Hepatocyte (in vitro differentiated cells): ENCODE measurements around the gene FOXO3. TPM values are rescaled to one million over a fixed set of nuclear protein-coding genes. Genes with fewer than 3 reads are reported as not detected.
A peak's percentile ranks its signal among the peaks of the same experiment; 100 is the strongest.

Source experiments
- DNase-seq: peaks from one replicate; pipeline ENCODE4 v3.0.0-alpha.2; 2016; ENCODE audit warnings: low spot score
- H2AFZ ChIP-seq: fragments of 200-600 bp; sonication (generic); 2 replicates; pipeline ENCODE4 v1.6.0; 2016; ENCODE audit warnings: antibody characterized with exemption, mild to moderate bottlenecking
- H3K27ac ChIP-seq: fragments of 200-600 bp; sonication (generic); 2 replicates; pipeline ENCODE4 v1.5.1; 2016; ENCODE audit warnings: mild to moderate bottlenecking
- H3K27me3 ChIP-seq: fragments of 200-600 bp; sonication (generic); 2 replicates; pipeline ENCODE4 v1.6.1; 2016
- H3K36me3 ChIP-seq: fragments of 200-600 bp; sonication (generic); replicated peaks from 2 replicates; pipeline ENCODE4 v1.5.1; 2016; ENCODE audit warnings: low read depth; ENCODE audit not compliant: insufficient read depth
- H3K4me1 ChIP-seq: fragments of 200-600 bp; sonication (generic); 2 replicates; pipeline ENCODE4 v1.5.1; 2016; ENCODE audit warnings: mild to moderate bottlenecking, moderate library complexity; ENCODE audit not compliant: insufficient read depth
- H3K4me2 ChIP-seq: fragments of 200-600 bp; sonication (generic); 2 replicates; pipeline ENCODE4 v1.6.0; 2016
- H3K4me3 ChIP-seq: fragments of 200-600 bp; sonication (generic); 2 replicates; pipeline ENCODE4 v1.5.1; 2016; ENCODE audit warnings: mild to moderate bottlenecking
- H3K79me2 ChIP-seq: fragments of 200-600 bp; sonication (generic); 2 replicates; pipeline ENCODE4 v1.6.0; 2017; ENCODE audit warnings: mild to moderate bottlenecking
- H3K9me2 ChIP-seq: fragments of 200-600 bp; sonication (generic); replicated peaks from 2 replicates; pipeline ENCODE4 v1.6.0; 2017; ENCODE audit warnings: mild to moderate bottlenecking; ENCODE audit not compliant: insufficient read depth
- H3K9me3 ChIP-seq: fragments of 200-600 bp; sonication (generic); 2 replicates; pipeline ENCODE4 v1.5.1; 2016; ENCODE audit warnings: low read depth, mild to moderate bottlenecking
- H4K20me1 ChIP-seq: fragments of 200-600 bp; sonication (generic); 2 replicates; pipeline ENCODE4 v1.6.0; 2016; ENCODE audit warnings: mild to moderate bottlenecking; ENCODE audit not compliant: insufficient read depth, poor library complexity, severe bottlenecking
- CTCF ChIP-seq: fragments of 200-600 bp; sonication (generic); IDR thresholded peaks from 2 replicates; pipeline ENCODE4 v1.5.1; 2016; ENCODE audit warnings: antibody characterized with exemption, mild to moderate bottlenecking; ENCODE audit not compliant: poor library complexity
- EZH2 ChIP-seq: fragments of 200-600 bp; sonication (generic); IDR thresholded peaks from 2 replicates; pipeline ENCODE4 v1.6.1; 2016; ENCODE audit warnings: antibody characterized with exemption, mild to moderate bottlenecking, borderline replicate concordance
- EZH2phosphoT487 ChIP-seq: fragments of 200-600 bp; sonication (generic); IDR thresholded peaks from one replicate; pipeline ENCODE4 v1.6.1; 2018; ENCODE audit warnings: antibody characterized with exemption, mild to moderate bottlenecking, low read depth, moderate library complexity; ENCODE audit not compliant: unreplicated experiment, severe bottlenecking
- WGBS: methylation state at CpG from one replicate; pipeline ENCODE4 v1.1.6; 2016; ENCODE audit warnings: low lambda C conversion rate; ENCODE audit errors: missing lambda C conversion rate; 5-methylcytosine and 5-hydroxymethylcytosine counted together
- polyA plus RNA-seq: library from polyadenylated mRNA; unstranded; fragments of >200 nt; fragmentation: Nextera tagmentation; extraction: Ambion mirVana; gene quantifications from 2 replicates; pipeline ENCODE4 v1.2.1, GENCODE V29; 2016
- total RNA-seq: library from RNA; depleted of rRNA; stranded (reverse); fragments of >200 nt; gene quantifications from 2 replicates; pipeline ENCODE4 v1.2.3, GENCODE V29; 2014

Gene FOXO3
- total and polyA plus RNA-seq, 2 experiments from 2014 or later = 44.6 to 54.9 TPM

GRCh38 chr6:108627692-108628550, 67.2 kb downstream of the FOXO3 start:
- H3K4me3 ChIP-seq = no peak overlapping the region
- H4K20me1 ChIP-seq = peaks cover 80% of the 10 kb centered on the region
- TF ChIP-seq EZH2phosphoT487 (no peak), CTCF (no peak), EZH2 (no peak)
- H3K79me2 ChIP-seq = peaks cover 100% of the 10 kb centered on the region
- no peaks in the 10 kb centered on the region for H3K36me3 ChIP-seq
- H3K27ac ChIP-seq = no peak overlapping the region
- H3K9me3 ChIP-seq = no peaks in the 10 kb centered on the region
- no peaks in the 10 kb centered on the region for H3K9me2 ChIP-seq
- WGBS = 85% methylated on average over 4 of the region's 4 CpGs
- peaks cover 39% of the 10 kb centered on the region for H3K4me1 ChIP-seq
- no peaks in the 10 kb centered on the region for H3K27me3 ChIP-seq
- no peak overlapping the region for H3K4me2 ChIP-seq
- no peak for DNase-seq
- no peak overlapping the region for H2AFZ ChIP-seq

- H3K4me2 ChIP-seq = no peak overlapping the region
- 94% methylated on average over 4 of the region's 4 CpGs for WGBS
- H3K79me2 ChIP-seq = peaks cover 100% of the 10 kb centered on the region
- no peaks in the 10 kb centered on the region for H3K36me3 ChIP-seq
- H3K9me3 ChIP-seq = no peaks in the 10 kb centered on the region
- H3K27ac ChIP-seq = peak overlapping the region; percentile 17
- no peak overlapping the region for H3K4me3 ChIP-seq
- DNase-seq = no peak
- no peak for TF ChIP-seq EZH2
- no peak for TF ChIP-seq CTCF
- H2AFZ ChIP-seq = no peak overlapping the region
- peaks cover 28% of the 10 kb centered on the region for H3K4me1 ChIP-seq
- H4K20me1 ChIP-seq = peaks cover 81% of the 10 kb centered on the region
- H3K9me2 ChIP-seq = no peaks in the 10 kb centered on the region
- no peaks in the 10 kb centered on the region for H3K27me3 ChIP-seq
These were observed 69.5 kb downstream of the FOXO3 start for GRCh38 chr6:108630050-108630714.

GRCh38 chr6:108632441-108632840, 71.7 kb downstream of the FOXO3 start:
- 83% methylated on average over 5 of the region's 5 CpGs for WGBS
- no peak for DNase-seq
- peaks cover 80% of the 10 kb centered on the region for H4K20me1 ChIP-seq

More at GRCh38 chr6:108632441-108632840, 71.7 kb downstream of the FOXO3 start:
- Histone ChIP-seq H3K27ac (no peak overlapping the region), H3K27me3 (no peaks in the 10 kb centered on the region), H3K9me2 (no peaks in the 10 kb centered on the region), H3K36me3 (no peaks in the 10 kb centered on the region), H2AFZ (no peak overlapping the region), H3K4me3 (no peak overlapping the region), H3K79me2 (peaks cover 100% of the 10 kb centered on the region), H3K4me1 (peaks cover 28% of the 10 kb centered on the region), H3K9me3 (no peaks in the 10 kb centered on the region), H3K4me2 (no peak overlapping the region)
- TF ChIP-seq EZH2 (no peak), CTCF (no peak), EZH2phosphoT487 (no peak)
